Measurements from ENCODE around the gene F10.

Gene F10

GRCh38 chr13:113116871-113117271, 5.7 kb upstream of the F10 start:
- H3K36me3 ChIP-seq: no peaks in the 10 kb centered on the region
- H3K27ac ChIP-seq: no peak overlapping the region
- H3K4me3 ChIP-seq (ENCODE audit: low read depth in 1 of 2, low read length in 1 of 2): no peak overlapping the region
- TF ChIP-seq CTCF (IDR thresholded peaks at IDR 0.05): no peak
- H3K4me1 ChIP-seq (ENCODE audit: control insufficient read depth in 1 of 2, insufficient read depth in 1 of 2, low read depth in 1 of 2, low read length in 1 of 2): no peaks in the 10 kb centered on the region
- H3K27me3 ChIP-seq: peaks cover 31% of the 10 kb centered on the region
- no peaks in the 10 kb centered on the region for H3K9me3 ChIP-seq

- Histone ChIP-seq H3K27me3 (peaks cover 26% of the 10 kb centered on the region), H3K4me1 (ENCODE audit: control insufficient read depth in 1 of 2, insufficient read depth in 1 of 2, low read depth in 1 of 2, low read length in 1 of 2) (no peaks in the 10 kb centered on the region), H3K9me3 (no peaks in the 10 kb centered on the region), H3K36me3 (no peaks in the 10 kb centered on the region), H3K4me3 (ENCODE audit: low read depth in 1 of 2, low read length in 1 of 2) (no peak overlapping the region), H3K27ac (no peak overlapping the region)
- TF ChIP-seq CTCF (IDR thresholded peaks at IDR 0.05): no peak
Observed at GRCh38 chr13:113117335-113117872, 5.2 kb upstream of the F10 start.

GRCh38 chr13:113117911-113118260, 4.7 kb upstream of the F10 start:
- no peak overlapping the region for H3K4me3 ChIP-seq (ENCODE audit: low read depth in 1 of 2, low read length in 1 of 2)
- H3K9me3 ChIP-seq: no peaks in the 10 kb centered on the region
- no peaks in the 10 kb centered on the region for H3K36me3 ChIP-seq
- peaks cover 21% of the 10 kb centered on the region for H3K27me3 ChIP-seq
- no peak overlapping the region for H3K27ac ChIP-seq
- no peaks in the 10 kb centered on the region for H3K4me1 ChIP-seq (ENCODE audit: control insufficient read depth in 1 of 2, insufficient read depth in 1 of 2, low read depth in 1 of 2, low read length in 1 of 2)
- TF ChIP-seq CTCF (IDR thresholded peaks at IDR 0.05): no peak

GRCh38 chr13:113118261-113119021, 4.2 kb upstream of the F10 start:
- Histone ChIP-seq H3K4me1 (ENCODE audit: control insufficient read depth in 1 of 2, insufficient read depth in 1 of 2, low read depth in 1 of 2, low read length in 1 of 2) (no peaks in the 10 kb centered on the region), H3K9me3 (no peaks in the 10 kb centered on the region), H3K27ac (no peak overlapping the region), H3K4me3 (ENCODE audit: low read depth in 1 of 2, low read length in 1 of 2) (no peak overlapping the region), H3K36me3 (no peaks in the 10 kb centered on the region), H3K27me3 (peaks cover 16% of the 10 kb centered on the region)
- TF ChIP-seq CTCF (IDR thresholded peaks at IDR 0.05): no peak

GRCh38 chr13:113119166-113119821, 3.3 kb upstream of the F10 start:
- H3K36me3 ChIP-seq: no peaks in the 10 kb centered on the region
- H3K27ac ChIP-seq: no peak overlapping the region
- no peak overlapping the region for H3K4me3 ChIP-seq (ENCODE audit: low read depth in 1 of 2, low read length in 1 of 2)
- no peak for TF ChIP-seq CTCF (IDR thresholded peaks at IDR 0.05)
- peaks cover 7% of the 10 kb centered on the region for H3K27me3 ChIP-seq
- H3K4me1 ChIP-seq (ENCODE audit: control insufficient read depth in 1 of 2, insufficient read depth in 1 of 2, low read depth in 1 of 2, low read length in 1 of 2): no peaks in the 10 kb centered on the region
- no peaks in the 10 kb centered on the region for H3K9me3 ChIP-seq
